NCI-H128 (cell line): ENCODE data around the gene KRT15.

Experiments used
- DNase-seq: peaks from one replicate; lab custom pipeline; 2025; ENCODE audit not compliant: unreplicated experiment; lab: John Stamatoyannopoulos, UW

The KRT15 gene

GRCh38 chr17:41483991-41484826 lies 34.5 kb downstream of the KRT15 start:
- no peak for DNase-seq

- DNase-seq = no peak
These were observed 35.2 kb downstream of the KRT15 start for GRCh38 chr17:41483531-41483930.

- no peak for DNase-seq
These were observed 37.7 kb downstream of the KRT15 start, which contains the start of gene KRT35 for GRCh38 chr17:41481036-41481435. Gene KRT35, minus strand, starts transcription at chr17:41481151. Its CDS starts 54 bp downstream, at chr17:41481097.

- DNase-seq = no peak
These were observed 38.1 kb downstream of the KRT15 start for GRCh38 chr17:41480581-41480980.

GRCh38 chr17:41480136-41480535 lies 38.6 kb downstream of the KRT15 start:
- DNase-seq = no peak

- no peak for DNase-seq
These were observed 40.5 kb downstream of the KRT15 start for GRCh38 chr17:41478237-41478636.

GRCh38 chr17:41476866-41477815 lies 41.5 kb downstream of the KRT15 start:
- DNase-seq = no peak

GRCh38 chr17:41475421-41475820 lies 43.3 kb downstream of the KRT15 start:
- no peak for DNase-seq

- no peak for DNase-seq
These were observed 43.8 kb downstream of the KRT15 start for GRCh38 chr17:41474863-41475262.

GRCh38 chr17:41468346-41468745 lies 50.3 kb downstream of the KRT15 start:
- DNase-seq = no peak

GRCh38 chr17:41467561-41467960 lies 51.1 kb downstream of the KRT15 start:
- no peak for DNase-seq

GRCh38 chr17:41466988-41467387 lies 51.7 kb downstream of the KRT15 start, which contains the start of gene KRT32:
Gene KRT32, minus strand, starts transcription at chr17:41467386. Its CDS starts 61 bp downstream, at chr17:41467325.
- DNase-seq = no peak

GRCh38 chr17:41464682-41465081 lies 54.0 kb downstream of the KRT15 start:
- DNase-seq = no peak

GRCh38 chr17:41464173-41464572 lies 54.5 kb downstream of the KRT15 start:
- DNase-seq = no peak

GRCh38 chr17:41463746-41464145 lies 54.9 kb downstream of the KRT15 start:
- DNase-seq = no peak
